Neural crest cell (in vitro differentiated cells): ENCODE data around the gene GPR157. TPM values are rescaled to one million over a fixed set of nuclear protein-coding genes. Genes with fewer than 3 reads are reported as not detected.
"Not testable (repeated sequence)": the region's sequence is repeated elsewhere in the genome, so short reads cannot be mapped to it uniquely, and the experiment has no call there.

ENCODE experiments used
- DNase-seq: peaks from one replicate; pipeline ENCODE4 v3.0.0; 2021; ENCODE audit warnings: low read depth, mixed read lengths, low spot score
- H3K27ac Mint-ChIP-seq: one replicate; pipeline ENCODE4 v1.8.0; 2021; ENCODE audit warnings: mild to moderate bottlenecking, mixed read lengths; ENCODE audit not compliant: unreplicated experiment
- H3K27me3 Mint-ChIP-seq: 2 replicates; pipeline ENCODE4 v1.8.0; 2021; ENCODE audit warnings: low read depth, mild to moderate bottlenecking, mixed read lengths
- H3K36me3 Mint-ChIP-seq: 2 replicates; pipeline ENCODE4 v1.8.0; 2021; ENCODE audit warnings: low read depth, mild to moderate bottlenecking, mixed read lengths
- H3K4me1 Mint-ChIP-seq: 2 replicates; pipeline ENCODE4 v1.8.0; 2021; ENCODE audit warnings: mixed read lengths
- H3K4me3 Mint-ChIP-seq: one replicate; pipeline ENCODE4 v1.8.0; 2021; ENCODE audit warnings: mild to moderate bottlenecking, mixed read lengths
- H3K9me3 Mint-ChIP-seq: 2 replicates; pipeline ENCODE4 v1.8.0; 2021; ENCODE audit warnings: mixed read lengths
- CTCF ChIP-seq: fragments of 200-600 bp; sonication (generic); conservative IDR thresholded peaks from 2 replicates; pipeline ENCODE4 v1.5.0; 2021; ENCODE audit warnings: antibody characterized with exemption, mild to moderate bottlenecking
- total RNA-seq: library from RNA; stranded (reverse); gene quantifications from 2 replicates; pipeline ENCODE4 v1.2.1, GENCODE V29; 2021

Gene GPR157
- total RNA-seq, 1 donor from 2014 or later = 1.9 TPM

- Mint-ChIP-seq H3K4me1 (peaks cover 4% of the 10 kb centered on the region), H3K27me3 (no peaks in the 10 kb centered on the region), H3K9me3 (no peaks in the 10 kb centered on the region), H3K4me3 (no peak overlapping the region), H3K27ac (no peak overlapping the region), H3K36me3 (no peaks in the 10 kb centered on the region)
- DNase-seq = no peak
- no peak for TF ChIP-seq CTCF
These were observed 16.8 kb upstream of the GPR157 start for GRCh38 chr1:9145714-9146113.

GRCh38 chr1:9145021-9145668 is 16.2 kb upstream of the GPR157 start:
- no peak for DNase-seq
- no peaks in the 10 kb centered on the region for H3K36me3 Mint-ChIP-seq
- no peaks in the 10 kb centered on the region for H3K27me3 Mint-ChIP-seq
- H3K27ac Mint-ChIP-seq = no peak overlapping the region
- no peak for TF ChIP-seq CTCF
- no peaks in the 10 kb centered on the region for H3K9me3 Mint-ChIP-seq
- no peak overlapping the region for H3K4me3 Mint-ChIP-seq
- H3K4me1 Mint-ChIP-seq = peaks cover 4% of the 10 kb centered on the region

- H3K9me3 Mint-ChIP-seq, H3K4me3 Mint-ChIP-seq, H3K27ac Mint-ChIP-seq, H3K27me3 Mint-ChIP-seq, H3K36me3 Mint-ChIP-seq, DNase-seq, H3K4me1 Mint-ChIP-seq: not testable (repeated sequence)
These were observed 15.6 kb upstream of the GPR157 start for GRCh38 chr1:9144494-9144893.

GRCh38 chr1:9143250-9143649 is 14.3 kb upstream of the GPR157 start:
- Mint-ChIP-seq H3K27me3 (no peaks in the 10 kb centered on the region), H3K36me3 (no peaks in the 10 kb centered on the region), H3K4me3 (no peak overlapping the region), H3K27ac (no peak overlapping the region), H3K4me1 (peaks cover 4% of the 10 kb centered on the region), H3K9me3 (no peaks in the 10 kb centered on the region)
- no peak for TF ChIP-seq CTCF
- no peak for DNase-seq

GRCh38 chr1:9139930-9140329 is 11.0 kb upstream of the GPR157 start:
- H3K36me3 Mint-ChIP-seq = no peaks in the 10 kb centered on the region
- DNase-seq = no peak
- no peak overlapping the region for H3K4me3 Mint-ChIP-seq
- no peaks in the 10 kb centered on the region for H3K9me3 Mint-ChIP-seq
- no peak overlapping the region for H3K27ac Mint-ChIP-seq
- TF ChIP-seq CTCF = no peak
- H3K4me1 Mint-ChIP-seq = peaks cover 4% of the 10 kb centered on the region
- peaks cover 10% of the 10 kb centered on the region for H3K27me3 Mint-ChIP-seq

GRCh38 chr1:9136932-9137331 is 8.0 kb upstream of the GPR157 start:
- no peak for DNase-seq
- H3K36me3 Mint-ChIP-seq = no peaks in the 10 kb centered on the region
- H3K4me1 Mint-ChIP-seq = no peaks in the 10 kb centered on the region
- peaks cover 24% of the 10 kb centered on the region for H3K27me3 Mint-ChIP-seq
- H3K4me3 Mint-ChIP-seq = no peak overlapping the region
- no peak overlapping the region for H3K27ac Mint-ChIP-seq
- H3K9me3 Mint-ChIP-seq = no peaks in the 10 kb centered on the region
- no peak for TF ChIP-seq CTCF
